Activated T-cell treated with anti-CD3 and anti-CD28 coated beads for 4 hours (primary cell): ENCODE results near the gene DLX1.
"Not testable (repeated sequence)": the region's sequence is repeated elsewhere in the genome, so short reads cannot be mapped to it uniquely, and the experiment has no call there.

Source experiments
- DNase-seq: peaks from one replicate; pipeline ENCODE4 v3.0.0-alpha.2; 2020

DLX1 gene

DNA sequence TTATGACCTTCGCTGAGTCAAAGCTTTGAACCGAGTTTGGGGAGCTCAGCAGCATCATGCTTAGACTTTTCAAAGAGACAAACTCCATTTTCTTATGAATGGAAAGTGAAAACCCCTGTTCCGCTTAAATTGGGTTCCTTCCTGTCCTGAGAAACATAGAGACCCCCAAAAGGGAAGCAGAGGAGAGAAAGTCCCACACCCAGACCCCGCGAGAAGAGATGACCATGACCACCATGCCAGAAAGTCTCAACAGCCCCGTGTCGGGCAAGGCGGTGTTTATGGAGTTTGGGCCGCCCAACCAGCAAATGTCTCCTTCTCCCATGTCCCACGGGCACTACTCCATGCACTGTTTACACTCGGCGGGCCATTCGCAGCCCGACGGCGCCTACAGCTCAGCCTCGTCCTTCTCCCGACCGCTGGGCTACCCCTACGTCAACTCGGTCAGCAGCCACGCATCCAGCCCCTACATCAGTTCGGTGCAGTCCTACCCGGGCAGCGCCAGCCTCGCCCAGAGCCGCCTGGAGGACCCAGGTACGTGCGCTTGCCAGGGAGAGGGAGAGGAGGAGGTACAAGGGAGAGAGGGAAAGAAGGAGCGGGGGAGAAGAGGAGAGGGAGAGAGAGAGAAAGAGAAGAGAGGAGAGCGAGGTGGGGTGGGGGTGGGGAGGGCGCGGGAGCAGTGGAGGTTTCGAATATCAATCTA is at the start of gene DLX1:
Gene DLX1 (plus strand): TSS at position 48 of the 700 bp plus-strand sequence. CDS start 171 bp downstream, at position 219.
- DNase-seq = no peak

DNA sequence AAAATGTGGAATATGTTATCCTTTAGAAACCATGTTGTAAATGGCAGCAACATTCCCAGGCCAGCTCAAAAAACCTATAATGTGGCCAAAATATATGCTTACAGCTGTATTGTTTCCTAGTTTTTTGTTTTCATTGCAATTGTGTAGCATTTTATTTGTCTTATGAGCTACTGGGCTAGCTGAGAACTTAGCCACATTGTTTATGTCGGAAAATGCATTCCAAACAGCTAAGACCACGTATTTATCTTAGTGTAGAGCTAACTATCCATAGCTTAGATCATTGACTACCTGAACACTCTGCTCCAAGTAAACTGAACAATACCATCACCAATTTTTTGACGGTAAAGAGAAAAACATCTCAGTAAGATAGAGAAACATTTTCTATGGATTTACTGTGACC is 47.2 kb upstream of the DLX1 start:
- DNase-seq = no peak

DNA sequence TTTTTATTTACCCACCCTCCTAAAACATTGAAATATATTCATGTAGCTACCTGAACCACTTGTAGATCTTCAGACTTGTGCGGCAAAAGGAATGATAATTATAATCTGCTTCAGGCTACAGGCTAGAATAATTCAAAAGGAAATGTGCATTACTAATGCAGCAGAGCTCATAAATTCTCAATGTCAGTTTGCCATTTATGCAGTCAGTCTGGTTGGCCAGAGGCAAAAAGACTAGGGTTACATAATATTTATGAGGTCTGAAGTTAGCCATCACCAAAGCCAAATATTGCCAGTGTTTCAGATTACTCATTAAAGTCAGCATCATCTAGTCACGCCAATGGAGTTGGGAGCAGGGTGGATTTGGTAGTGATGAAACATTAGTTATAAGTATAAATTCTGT is 46.7 kb upstream of the DLX1 start:
- no peak for DNase-seq

DNA sequence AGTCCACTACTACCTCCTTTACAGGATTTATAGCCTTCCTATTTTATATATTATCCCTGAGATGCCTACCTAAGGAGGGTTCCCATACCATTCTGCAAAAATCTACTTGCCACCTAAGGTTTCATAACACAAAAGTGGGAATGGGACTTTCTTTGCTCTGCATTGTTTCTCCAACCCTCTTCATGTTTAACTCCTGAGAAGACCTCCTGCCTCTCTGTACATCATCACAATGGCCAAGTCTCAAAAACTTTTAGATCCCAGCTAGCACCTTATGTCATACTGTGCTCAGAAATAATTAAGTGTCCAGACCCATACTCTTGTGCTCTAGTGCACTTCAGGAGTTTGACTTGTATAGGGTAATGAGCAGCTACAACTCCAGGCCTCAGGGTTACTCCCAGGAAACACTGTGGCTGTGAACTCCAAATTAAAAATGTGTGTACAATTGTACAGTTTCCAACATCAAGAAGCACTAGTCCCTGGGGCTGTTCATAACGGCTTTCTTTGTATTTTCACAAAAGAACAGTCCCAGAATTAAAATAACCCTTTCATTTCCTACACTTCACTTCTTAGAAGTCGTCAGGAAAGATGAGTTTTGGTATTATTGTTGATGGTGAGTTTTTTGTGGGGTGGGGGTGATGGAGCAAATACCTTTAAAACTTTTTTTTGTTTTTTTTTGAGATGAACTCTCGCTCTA is 46.1 kb upstream of the DLX1 start:
- DNase-seq = no peak

DNA sequence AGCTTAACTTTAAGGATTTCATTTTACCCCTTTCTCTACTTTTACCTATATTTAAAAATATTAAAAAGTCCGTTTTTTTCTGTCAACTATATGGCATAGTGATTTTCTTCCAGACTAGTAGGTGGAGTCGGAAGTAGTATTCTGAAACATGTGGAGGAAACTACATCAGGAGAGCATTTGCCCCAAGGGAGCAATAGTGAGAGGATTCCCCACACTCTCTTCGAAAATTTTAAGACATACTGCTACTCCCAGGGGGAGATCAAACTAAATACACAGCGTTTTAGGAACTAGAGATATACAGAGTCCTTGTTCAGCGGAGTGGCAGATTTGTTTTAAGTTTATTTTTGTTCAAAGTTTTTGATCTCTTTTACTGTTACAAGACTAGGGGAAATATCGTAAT is 45.0 kb upstream of the DLX1 start:
- no peak for DNase-seq

DNA sequence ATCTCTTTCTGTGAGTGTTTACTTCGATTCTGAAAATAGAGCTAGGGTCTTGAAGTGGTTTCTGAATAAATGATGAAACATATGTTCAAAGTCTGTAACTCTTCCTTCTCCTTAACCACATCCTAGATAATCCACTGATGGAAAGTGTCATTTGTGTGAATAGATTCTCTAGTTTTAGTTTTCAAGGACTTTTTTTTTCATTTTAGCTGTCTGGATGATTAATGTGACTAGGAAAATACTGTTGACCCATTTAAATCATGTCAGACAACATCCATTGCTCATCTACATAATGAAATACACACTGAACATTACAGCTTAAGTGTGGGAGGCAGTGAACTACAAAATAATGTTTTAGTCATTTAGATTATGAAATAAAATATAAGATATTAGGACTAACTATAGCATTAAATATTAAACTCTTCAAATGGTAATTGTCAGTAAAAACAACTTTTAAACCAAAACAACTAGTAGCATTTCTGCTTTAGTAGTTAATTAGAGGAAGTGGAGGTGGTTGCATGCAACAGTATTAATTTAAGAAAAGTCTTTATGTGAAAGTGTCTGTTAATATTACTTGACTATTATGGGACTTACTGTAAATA is 39.1 kb upstream of the DLX1 start:
- no peak for DNase-seq

DNA sequence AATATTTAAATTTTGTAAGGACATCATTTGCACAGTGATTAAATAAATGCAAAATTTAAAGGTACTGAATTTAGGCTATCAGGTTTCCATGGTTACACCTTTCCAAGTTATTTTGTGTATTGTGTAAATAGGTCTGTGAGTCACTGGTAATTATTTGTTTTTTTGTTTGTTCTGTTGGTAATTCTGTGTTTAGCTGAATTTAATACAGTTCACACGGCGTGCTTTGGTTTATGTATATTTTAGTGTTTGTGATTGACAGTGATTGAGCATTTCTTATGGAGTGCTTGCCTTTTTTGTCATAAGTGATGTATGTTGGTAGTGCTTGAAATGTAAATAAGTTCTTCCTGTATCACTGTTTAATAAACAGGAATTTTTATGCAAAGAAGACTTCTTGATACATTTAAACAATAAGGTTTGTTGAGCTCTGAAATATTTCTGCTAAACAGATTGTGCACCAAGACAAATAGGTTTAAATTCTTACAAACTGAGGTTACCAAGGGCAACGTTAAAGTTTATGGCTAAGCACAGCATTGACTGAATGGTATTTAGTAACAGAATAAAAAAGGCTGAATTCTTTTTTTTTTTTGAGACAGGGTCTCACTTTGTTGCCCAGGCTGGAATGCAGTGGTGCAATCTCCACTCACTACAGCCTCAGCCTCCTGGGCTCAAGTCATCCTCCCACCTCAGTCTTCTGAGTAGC is 38.3 kb upstream of the DLX1 start:
- DNase-seq = no peak

DNA sequence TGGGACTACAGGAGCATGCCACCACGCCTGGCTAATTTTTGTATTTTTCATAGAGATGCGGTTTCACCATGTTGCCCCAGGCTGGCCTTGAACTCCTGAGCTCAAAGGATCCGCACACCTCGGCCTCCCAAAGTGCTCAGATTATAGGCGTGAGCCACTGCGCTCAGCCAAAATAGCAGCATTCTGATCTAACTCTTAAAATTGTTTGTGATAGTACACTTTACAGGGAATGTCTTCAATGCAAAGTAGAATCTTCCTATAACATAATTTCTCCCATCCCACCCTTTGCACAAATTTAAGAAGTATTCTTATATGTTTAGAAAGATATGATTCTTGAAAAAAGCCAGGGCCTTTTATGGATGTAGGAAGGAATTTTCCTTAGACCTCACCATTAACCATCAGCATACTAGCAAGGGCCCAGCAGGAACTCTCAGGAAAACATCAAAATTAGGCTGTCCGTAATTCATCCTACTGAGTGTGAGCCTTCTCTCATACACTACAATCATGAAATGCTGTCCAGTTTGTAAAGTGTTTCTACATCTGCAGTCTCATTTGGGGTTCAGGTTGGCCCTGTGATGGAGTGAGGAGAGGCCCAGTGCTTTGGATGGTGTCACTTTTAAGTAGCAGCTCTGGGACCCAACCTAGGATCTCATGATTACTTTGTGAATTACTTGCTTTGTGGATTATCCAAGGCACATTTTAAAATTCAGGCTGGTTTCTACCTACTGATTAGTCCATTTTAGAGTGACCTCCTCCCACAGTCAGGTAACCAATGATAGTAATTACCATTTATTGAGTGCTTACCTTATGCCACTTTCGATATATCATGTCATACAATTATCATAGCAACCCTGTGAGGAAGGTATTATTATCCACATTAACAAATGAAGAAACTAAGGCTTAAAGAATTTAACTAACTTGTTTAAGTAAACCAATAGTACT is 37.5 kb upstream of the DLX1 start:
- no peak for DNase-seq

DNA sequence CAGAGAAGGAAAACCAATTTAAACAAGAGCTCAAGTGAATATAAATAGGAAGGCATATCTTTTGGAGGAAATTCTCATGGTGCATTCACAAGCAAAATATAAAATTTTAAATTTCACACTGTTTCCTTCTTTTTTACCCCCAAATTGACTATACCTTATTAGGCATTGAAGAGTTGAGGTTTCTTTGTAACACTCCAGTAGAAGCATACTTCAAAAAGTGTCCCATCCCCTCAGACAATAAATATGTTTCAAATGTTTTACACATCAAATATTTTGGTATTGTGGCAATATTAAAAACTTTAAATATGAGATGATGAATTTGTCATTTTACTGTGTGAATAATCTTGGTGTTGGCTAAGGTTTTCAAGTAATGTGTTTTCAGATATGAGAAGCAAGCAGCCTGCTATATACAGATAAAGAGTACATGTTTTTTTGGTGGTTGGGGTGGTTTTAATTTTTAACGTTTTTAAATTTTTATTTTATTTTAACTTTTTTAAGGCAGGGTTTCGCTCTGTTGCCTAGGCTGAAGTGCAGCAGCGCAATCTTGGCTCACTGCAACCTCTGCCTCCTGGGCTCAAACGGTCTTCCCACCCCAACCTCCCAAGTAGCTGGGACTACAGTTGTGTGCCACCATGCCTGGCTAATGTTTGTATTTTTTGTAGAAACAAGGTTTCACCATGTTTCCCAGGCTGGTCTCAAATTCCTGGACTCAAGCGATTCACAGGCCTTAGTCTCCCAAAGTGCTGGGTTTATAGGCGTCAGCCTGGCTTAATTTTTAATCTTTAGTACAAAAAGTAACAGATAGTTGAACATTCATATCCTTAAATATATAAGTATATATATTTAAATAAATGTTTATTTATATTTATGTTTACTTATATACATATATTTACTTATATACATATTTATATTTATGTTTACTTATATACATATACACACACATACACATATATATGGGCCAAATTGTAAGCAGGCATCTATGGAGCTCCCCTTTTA is 36.5 kb upstream of the DLX1 start:
- no peak for DNase-seq

DNA sequence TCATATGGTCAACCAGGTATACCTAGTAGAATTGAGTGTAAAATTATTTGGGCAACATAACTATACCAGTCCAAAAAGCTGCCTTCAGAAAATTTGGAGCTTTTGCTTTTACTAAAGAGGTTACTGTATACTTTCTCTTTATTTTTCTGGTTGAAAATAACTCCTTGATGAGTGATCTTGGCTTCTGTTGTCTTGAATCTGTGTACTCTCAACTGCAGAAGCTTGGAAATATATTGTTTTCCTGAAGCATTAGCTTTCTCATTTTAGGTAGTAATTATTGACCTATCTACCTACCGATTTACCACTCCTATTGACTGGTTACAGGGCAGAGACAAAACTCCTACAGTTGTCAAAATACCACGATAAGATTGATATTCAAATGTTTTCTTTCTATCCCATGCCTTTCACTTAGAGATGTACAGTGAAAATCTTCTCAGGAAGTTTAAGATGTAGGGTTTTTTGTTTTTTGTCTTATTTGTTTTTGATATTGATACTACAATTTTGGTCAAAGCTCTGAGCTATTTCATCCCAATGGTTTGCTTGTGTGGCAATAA is 35.7 kb upstream of the DLX1 start:
- no peak for DNase-seq

DNA sequence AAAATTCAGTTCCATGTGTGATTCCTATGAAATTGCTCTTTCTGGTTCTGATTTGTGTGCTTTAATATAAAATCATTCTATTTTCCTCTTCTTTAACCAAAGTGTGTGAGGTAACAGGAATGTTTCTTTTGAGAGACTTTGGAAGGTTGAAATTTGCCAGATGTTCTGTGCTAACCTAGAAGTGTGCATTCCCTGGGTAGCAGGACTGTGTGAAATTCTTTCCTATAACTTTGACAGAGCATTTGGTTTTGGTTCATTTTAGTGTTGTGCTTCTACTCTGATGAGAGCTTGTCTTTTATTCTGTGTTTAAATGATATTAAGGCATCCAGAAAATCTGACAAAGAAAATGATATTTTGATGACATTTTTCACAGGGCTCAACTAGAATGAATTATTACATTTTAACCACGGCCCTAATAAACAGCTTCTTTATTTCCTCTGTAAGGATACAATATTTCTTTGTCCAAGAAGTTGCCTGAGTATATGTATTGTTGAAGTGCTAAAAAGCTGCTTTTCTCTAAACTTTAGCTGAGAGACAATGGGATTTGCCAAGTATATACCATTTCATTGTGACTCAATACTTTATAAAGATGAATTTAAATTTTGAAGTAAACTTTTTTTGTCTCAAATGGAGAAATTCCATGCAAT is 34.7 kb upstream of the DLX1 start:
- DNase-seq = no peak

DNA sequence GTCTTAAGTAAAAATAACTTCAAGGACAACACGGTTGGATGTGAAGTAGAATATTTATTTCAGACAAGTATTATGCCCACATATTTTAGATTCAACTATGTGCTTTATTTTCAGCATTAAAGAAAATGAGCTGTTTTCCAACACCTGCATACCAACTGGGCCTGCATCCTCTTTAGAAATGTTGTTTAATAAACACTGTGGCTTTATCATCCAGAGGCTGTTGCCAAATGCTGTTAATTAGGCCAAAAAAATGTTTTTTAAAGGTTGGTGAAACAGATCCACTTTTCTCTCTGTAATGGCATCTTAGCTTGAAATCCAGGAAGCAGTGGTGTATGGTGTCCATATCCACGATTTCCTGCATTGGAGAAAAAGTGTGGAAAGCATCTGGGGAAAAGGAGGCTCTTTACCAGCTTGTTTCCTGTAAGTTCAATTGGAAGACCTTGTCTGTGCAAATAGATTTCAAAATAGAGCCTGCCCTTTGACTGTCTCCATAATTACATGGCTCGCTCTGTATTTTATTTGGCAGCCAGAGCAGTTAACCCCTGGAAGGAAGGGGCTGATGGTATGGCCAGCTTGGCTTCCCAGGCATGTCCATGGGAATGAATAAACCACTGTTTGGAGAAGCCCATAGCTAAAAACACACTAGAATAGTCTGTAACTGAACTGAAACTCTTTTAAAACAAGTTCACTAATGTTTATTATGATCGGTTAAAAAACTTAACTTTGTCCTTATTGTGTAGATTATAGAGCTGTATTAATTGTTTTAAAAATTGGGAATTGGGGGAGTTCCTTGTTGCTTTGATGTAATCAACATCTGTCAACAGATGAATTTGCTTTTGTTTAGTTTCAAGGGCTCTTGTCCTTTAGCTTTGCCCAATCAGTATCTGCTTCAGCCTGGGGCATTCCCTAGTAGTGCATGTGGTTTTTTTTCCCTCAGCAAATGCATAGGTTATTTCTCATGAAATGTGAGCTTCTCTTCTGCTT is 33.0 kb upstream of the DLX1 start:
- no peak for DNase-seq

DNA sequence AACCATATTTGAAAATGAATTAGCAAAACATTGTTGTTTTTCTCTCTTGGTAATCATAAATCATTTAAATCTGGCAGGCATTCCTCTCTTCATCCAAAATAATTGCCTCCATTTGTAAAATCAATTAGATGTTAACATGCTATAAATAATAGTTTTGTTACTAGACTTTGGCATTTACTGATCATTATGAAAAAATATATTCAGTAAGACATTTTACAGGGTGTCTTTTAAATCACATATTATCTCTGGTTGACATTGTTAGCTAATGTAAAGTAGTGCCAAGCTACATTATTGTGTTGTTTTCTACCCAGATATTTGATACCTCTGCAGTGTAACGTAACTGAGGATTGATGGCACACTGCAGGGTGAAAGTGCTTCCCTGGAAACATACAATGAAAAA is 31.8 kb upstream of the DLX1 start:
- DNase-seq = no peak

DNA sequence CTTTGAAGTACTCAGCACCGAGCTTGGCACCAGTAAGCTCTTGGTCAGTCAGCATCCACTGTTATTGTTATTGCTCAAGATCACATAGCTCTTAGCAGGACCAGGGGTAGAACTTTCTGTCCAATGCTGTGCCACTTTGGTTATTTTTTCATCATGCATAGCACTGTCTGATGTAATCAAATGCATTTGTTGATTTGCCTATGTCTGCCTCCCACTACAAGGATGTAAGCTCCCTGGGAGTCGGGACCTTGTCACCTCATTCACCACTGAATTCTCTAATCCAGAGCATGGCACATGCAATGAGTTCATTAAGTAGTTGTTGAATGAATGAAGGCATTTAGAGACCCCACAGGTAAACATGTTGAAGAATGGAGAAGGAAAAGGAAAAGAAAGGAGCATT is 29.0 kb upstream of the DLX1 start:
- no peak for DNase-seq

DNA sequence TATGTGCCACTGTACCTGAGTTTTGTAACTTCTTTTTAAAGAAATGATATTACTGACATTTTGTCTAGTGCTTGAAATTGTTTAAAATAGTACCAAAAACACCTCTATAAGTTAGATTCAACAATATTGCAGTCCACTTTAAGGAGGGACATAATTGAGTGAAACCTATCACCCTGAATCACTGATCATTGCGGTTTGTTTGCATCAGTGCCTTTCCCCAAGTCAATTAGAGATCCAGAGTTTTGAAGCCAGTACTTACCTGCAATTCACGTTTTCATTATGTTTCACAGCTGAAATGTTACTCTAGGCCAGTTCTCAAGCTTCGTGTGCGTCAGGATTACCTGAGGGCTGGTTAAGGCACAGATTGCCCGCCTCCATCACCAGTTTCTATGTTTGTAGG is 26.6 kb upstream of the DLX1 start:
- no peak for DNase-seq

DNA sequence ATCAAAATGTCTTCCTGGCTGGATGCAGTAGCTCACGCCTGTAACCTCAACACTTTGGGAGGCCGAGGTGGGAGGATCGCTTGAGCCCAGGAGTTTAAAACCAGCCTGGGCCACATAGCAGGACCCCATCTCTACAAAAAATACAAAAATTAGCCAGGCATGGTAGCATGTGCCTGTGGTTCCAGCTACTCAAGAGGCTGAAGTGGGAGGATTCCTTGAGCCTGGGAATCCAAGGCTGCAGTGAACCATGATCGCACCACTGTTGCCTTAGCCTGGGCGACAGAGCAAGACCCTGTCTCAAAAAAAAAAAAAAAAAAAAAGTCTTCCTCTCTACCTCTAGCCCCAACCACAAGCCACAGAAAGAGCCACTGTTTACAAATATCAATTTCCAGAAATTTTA is 25.2 kb upstream of the DLX1 start:
- DNase-seq = not testable (repeated sequence)

DNA sequence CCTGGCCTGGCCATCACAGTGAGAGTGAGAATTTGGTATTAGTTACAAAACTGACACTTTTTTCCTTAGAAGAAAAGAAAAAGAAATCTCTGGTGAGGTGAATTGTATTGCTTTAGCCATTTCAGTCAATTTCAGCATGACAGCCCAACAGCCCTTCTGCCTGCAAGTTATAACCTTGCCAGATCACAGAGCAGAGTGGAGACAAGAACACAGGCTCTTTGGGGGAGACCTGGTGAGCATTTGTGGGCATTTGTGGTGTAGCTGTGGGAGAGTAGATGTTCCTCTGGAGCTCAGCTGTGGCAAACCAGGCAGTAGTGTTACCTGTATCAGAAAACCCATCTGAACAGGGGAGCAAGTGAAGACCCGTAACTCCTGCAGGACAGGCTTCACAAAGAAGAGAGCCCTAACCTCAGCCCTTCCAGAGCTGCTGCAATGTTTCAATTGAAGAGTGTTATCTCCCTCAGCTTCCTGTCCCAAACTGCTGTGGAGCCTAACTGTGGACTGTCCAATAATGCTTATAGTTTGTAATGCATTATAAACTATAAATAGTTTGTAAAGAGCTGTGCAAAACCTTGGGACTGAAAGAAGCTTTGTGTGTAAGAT is 22.8 kb upstream of the DLX1 start:
- DNase-seq = no peak

DNA sequence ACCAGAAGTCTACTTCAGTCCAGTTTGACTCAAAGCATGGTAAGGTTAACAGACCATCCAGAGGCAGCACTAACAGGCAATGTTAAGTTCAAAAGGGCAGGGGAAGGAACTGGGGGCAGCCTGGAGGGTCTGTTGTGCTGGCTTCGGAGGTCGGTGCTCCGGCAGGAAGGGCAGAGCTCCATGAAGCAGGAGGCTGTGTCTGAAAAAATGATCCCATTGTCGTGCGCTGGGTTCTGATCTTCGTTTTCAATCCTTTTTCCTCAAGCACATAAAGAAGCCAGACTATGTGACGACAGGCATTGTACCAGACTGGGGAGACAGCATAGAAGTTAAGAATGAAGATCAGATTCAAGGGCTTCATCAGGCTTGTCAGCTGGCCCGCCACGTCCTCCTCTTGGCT is 21.9 kb upstream of the DLX1 start:
- DNase-seq = no peak

DNA sequence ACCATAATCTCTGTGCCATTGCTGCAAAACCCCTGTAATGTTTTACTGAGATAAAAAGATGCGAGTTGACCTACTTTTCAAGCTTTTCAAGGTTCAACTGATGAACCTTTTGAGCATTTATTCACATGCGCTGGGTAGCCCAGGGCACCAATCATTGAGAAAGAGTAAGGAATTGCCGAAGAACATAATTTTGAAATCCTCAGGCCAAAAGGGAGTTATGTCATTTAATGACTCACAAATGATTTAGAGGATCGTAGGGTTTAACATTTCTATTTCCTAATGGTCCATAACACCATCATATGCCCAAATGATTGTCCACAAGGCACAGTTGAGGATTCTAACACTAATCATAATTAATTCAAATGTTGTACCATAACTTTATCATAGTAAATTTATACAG is 20.2 kb upstream of the DLX1 start:
- no peak for DNase-seq
